GOT3 (cell line): ENCODE measurements around the gene LEMD1.
"Not testable (repeated sequence)": the region's sequence is repeated elsewhere in the genome, so short reads cannot be mapped to it uniquely, and the experiment has no call there.

ENCODE experiments used
- DNase-seq: peaks from one replicate; lab custom pipeline; 2025; ENCODE audit warnings: mixed read lengths; lab: John Stamatoyannopoulos, UW

The LEMD1 gene

DNA sequence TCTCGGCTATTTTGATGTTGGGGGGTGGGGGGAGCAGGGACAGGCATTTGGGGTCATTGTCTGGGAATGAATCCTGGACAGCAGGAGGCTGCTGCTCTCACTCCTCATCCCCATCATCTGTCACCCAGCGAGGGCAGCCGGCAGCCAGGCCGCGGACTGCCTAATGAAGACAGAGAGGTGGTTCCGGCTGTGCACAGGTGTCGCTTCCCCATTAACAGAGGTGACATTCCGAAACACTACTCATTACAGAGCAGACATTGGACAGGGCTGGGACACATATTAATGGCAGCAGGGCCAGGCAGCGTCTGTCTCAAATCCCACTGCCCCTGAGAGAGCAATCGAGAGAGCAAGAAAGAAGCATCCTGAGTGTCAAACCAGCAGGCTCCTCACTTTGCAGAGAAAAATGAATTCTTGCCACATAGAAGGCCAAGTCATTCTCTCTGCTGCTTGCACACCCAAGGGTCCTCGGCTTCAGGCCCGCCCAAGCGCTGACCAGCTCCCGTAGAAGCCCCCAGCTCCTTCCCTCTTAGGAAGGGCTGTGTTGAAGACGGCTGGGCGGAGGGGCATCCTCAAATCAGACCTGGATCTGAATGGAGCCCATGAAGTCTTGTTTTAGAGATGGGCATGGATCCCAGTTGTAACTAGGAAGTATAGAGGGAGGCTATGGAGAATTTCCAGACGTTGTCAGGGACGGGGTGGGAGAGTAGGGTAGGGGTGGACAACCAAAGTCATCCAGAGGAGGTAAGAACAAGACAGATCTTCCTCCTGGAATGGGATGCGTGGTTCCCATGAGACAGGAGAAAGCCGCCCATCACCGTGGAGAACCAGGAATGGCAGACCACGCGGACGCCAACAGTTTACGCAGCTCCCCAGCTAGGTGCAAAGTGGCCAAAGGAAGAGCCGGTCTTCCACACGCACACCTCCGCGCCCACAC lies 8.2 kb upstream of the LEMD1 start:
- no peak for DNase-seq

DNA sequence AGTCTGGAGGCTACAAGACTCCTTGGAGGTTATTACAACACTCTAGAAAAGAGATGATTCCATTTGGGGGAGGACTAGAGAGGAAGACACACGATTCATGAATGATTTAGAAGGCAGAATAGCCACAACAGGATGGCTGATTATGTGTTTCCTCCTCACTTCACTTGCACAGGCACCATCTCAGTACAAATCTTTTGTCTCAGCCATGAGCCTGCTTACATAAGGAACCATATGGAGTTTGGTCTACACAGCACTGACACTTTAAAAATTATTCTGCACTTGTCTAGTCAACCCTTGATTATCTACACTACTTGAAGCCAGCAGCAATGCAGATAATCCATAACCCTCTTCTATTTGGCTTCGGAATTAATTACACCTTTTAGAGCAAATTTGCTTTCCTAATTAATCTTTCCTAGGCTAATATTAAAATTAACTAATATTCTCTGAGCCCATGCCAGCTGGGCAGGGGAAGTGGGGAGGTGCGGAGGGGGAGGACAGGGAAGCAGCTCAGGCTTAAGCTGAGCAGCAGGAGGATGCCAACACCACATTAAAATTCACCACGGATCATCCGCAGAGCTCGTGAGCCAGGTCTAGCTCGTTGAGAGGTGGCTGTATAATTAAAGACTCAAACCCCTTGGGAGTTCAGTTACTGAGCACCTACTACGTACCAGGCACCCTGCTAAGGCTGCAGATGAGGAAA lies 3.2 kb upstream of the LEMD1 start:
- DNase-seq = no peak

DNA sequence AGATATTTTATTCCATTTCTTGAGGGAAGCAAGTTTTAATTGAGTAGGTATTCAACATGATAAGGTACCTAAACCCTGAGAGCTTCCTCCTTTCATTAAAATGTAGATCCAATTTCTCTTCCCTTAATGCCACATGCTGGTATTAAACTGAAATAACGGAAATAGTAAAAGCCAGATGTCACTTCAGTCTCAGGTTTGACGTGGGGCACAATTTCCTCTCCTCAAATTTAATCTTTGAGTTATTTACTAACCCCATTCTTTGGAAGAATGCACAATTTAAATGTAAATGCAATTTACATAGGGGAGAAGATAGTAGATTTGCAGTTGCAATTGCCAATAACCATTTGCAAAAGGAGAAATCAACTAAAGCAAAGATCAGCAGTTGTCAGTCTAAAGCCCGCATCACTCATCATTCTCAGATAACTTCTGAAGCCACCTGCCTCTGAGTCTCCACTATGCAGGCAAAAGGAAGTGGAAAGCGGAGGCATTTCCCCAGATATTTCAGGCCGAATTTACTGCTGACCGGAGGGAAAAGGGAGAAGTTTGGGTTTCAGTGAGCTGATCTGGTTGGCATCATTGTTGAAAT lies 2.1 kb upstream of the LEMD1 start:
- DNase-seq = no peak

DNA sequence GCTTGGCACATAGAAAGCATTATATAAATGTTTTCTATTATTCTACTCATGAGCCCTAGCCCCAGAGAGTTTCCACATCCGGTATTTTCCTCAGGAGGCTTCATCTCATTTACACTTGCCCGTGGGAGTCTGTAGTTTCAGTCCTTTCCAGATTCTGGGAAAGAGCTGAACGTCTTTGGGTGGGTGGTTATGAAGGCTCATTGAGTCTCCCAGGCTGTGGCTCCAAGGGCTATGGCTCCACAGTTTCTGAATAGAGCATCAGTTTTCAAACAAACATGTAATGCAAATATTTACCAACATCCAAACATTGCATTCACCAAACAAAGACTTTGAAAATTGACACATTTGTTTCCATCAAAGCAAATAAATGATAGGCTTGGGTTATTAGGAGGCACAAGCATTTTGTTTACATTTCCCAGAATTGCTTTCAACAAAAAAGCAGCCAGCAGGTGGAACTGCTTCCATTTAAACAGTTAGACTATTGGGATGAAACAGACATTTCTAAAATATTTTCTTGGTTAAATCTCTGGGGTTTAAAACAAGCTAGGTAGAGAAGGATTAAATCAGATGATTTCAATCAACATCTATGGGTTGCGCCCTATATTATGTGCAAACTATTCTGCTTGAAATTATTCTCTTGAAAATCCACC lies 1.3 kb upstream of the LEMD1 start:
- DNase-seq = no peak

DNA sequence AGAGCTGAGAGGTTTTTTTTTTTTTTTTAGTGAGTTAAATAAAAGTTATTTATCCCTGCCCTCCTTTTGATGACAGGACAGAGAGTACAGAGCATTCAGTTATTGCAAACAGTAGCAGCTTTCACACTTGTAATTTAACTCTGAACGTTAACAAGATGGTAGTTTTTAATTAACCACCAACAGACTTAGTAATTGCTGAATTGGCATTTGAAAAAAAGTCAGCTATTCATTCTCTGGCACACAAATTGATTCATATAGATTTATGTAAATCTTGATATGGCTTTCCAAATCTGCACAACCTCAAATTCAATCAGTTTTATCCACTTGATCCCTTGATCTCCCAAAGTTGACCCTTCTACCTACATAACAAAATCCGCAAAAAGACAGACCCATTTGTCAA lies 918 bp downstream of the LEMD1 start:
- no peak for DNase-seq

DNA sequence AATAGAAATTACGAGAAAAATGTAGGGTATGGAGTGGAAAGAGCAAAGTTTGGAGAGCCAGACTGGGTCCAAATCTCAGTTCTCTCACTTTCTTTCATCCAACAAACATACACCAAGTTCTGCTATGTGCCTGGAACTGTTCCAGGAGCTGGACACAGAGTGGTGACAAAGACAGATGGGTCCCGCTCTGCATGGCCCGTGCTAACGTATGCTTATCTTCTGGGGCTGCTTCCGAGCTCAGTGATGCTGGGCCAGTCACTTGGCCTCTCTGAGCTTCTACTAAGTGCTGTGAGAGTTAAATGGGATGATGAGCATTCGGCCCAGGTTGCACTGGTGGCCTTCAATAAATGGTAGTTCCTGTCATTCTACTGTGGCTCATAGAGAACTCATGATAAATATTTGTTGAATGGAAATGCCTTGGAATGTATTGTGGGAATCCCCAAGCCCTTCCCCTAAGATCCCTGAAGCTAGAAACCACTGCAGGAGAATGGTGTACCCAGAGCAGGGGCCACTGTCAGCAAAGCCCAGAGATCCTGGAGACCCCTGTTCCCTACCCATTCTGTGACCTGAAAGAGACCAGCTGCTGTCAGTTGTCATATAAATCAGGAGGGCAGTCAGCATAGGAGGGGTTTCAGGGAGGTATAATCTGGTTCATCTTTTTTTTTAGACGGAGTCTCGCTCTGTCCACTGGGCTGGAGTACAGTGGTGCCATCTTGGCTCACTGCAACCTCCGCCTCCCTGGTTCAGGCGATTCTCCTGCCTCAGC lies 3.8 kb downstream of the LEMD1 start:
- no peak for DNase-seq

DNA sequence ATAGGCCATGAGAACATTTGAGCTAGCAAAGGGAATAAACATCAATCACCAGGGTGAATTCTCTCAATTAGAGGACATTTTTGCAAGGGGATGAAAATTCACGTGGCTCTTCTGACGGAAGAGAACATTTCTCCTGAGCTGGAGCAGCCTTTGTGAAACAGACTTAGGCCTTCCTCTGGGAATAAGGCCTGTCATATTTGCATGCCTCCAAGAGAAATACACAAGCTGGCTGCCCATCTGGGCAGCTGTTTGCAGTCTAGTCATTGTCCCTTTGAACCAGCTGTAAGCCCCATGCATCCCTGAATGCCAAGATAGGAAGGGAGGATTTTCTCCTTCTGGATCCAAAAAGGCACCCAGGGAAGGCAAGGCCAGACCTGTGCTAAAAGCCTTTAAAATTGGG lies 5.5 kb downstream of the LEMD1 start:
- no peak for DNase-seq

DNA sequence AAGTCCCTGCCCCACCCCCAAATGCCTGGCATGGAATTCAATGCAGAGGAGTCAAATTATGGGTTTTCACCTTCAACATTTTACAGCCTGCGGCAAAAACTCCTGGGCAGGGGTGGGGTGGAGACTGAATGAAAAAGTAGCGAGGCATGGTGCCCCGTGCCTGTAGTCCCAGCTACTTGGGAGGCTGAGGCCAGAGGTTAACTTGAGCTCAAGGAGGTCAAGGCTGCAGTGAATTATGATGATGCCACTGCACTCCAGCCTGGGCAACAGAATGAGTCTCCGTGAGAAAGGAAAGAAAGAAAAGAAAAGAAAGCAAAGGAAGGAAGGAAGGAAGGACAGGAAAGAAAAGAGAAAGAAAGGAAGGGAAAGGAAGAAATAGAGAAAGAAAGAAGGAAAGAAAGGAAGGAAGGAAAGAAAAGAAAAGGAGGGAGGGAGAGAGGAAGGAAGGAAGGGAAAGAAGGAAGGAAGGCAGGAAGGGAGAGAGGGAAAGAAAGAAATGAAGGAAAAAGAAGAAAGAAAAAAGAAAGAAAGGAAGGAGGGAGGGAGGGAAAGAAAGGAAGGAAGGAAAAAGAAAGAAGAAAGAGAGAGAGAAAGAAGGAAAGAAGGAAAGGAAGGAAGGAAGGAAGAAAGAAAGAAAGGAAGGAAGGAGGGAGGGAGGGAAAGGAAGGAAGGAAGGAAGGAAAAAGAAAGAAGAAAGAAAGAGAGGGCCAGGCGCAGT lies 11.1 kb downstream of the LEMD1 start:
- DNase-seq = no peak

DNA sequence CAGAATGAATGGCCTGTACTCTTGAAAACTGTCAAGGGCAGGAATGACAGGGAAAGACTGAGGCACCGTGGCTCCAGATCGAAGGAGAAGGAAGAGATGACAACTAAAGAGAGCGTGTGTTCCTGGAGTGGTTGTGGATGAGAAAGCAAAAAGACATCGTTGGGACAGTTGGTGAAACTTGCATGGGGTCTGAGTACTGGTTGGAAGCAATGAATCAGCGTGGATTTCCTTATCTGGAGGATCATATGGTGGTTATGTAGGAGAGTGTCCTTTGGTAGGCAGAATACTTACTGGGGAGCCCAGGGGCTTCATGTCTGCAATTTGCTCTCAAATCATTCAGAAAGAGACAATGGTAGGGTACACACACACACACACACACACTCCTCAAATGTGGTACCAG lies 13.9 kb downstream of the LEMD1 start:
- no peak for DNase-seq

DNA sequence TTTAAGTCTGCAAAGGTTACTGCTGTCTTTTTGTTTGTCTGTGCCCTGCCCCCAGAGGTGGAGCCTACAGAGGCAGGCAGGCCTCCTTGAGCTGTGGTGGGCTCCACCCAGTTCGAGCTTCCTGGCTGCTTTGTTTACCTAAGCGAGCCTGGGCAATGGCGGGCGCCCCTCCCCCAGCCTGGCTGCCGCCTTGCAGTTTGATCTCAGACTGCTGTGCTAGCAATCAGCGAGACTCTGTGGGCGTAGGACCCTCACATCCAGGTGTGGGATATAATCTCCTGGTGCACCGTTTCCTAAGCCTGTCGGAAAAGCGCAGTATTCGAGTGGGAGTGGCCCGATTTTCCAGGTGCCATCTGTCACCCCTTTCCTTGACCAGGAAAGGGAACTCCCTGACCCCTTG lies 15.6 kb downstream of the LEMD1 start:
- not testable (repeated sequence) for DNase-seq

DNA sequence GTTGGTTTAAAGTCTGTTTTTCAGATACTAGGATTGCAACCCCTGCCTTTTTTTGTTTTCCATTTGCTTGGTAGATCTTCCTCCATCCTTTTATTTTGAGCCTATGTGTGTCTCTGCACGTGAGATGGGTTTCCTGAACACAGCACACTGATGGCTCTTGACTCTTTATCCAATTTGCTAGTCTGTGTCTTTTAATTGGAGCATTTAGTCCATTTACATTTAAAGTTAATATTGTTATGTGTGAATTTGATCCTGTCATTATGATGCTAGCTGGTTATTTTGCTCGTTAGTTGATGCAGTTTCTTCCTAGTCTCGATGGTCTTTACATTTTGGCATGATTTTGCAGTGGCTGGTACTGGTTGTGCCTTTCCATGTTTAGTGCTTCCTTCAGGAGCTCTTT lies 17.4 kb downstream of the LEMD1 start:
- not testable (repeated sequence) for DNase-seq

DNA sequence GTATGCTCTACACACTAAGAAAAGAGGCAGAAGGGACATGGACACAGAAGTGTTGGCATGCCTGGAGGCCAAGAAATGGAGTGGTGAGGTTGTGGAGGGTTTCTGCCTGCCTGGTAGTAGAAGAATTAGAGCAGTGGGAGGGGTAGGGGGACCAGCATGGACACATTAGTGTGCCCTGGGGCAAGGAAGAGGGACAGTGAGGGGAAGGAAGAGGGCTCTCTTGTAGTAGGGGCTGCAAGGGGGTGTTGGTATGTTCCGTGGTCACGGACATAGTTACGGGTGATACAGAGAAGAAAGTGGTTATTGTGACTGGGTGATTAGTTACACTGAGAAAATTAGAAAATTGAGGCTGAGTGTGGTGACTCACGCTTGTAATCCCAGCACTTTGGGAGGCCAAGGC lies 23.3 kb downstream of the LEMD1 start:
- DNase-seq = no peak

DNA sequence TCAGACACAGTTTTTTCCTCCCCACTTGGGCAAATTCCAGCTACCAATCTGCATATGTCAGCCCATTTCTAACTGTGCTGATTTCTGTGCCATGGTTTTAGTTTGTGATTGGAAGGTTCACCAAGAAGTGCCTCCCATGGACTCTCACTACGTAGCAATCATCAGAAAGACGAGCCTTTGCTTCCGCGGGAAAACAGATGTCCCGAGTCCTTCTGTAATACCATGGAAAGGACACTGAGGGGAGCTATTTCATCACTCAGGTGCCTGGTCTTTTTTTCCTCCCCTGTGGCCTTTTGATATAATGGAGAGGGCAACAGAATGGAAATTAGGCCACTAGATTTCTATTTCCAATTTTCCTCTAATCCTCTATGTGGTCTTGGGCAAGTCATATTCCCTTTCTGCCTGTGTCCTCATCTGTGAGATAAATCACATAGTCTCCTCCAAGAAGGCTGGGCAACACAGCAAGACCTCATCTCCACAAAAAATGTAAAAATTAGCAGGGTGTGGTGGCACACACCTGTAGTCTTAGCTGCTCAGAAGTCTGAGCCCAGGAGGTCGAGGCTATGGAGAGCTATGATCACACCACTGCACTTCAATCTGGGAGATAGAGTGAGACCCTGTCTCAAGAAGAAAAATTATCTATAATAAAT lies 24.8 kb downstream of the LEMD1 start:
- DNase-seq = no peak

DNA sequence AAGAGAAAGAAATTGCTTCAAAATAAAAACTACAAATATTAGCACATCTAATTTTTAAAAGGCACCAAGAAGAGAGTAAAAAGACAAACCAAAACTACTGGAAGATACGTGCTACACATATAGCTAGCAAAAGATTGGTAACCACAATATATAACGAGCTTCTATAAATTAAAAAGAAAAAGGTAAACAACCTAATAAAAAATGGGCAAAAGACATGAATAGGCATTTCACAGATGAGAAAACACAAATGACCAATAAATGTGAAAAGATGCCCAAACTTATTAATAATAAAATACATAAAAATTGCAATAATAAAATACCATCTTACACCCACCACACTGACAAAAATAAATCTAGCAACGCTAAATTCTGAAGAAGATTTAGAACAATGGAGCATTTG lies 26.2 kb downstream of the LEMD1 start:
- DNase-seq = no peak

DNA sequence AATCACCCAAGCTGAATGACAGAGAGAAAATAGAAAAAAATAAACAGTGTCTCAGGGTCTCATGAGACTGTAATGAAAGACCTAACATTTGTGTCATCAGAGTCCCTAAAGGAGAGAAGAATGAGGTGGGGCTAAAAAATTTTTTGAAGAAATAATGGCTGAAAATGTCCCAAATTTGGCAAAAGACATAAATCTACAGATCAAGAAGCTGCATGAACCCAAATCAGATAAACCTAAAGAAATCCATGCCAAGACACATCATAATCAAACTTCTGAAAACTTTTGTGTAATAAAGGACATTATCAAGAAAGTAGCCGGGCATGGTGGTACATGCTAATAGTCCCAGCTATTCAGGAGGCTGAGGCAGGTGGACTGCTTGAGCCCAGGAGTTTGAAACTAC lies 29.2 kb downstream of the LEMD1 start:
- no peak for DNase-seq

DNA sequence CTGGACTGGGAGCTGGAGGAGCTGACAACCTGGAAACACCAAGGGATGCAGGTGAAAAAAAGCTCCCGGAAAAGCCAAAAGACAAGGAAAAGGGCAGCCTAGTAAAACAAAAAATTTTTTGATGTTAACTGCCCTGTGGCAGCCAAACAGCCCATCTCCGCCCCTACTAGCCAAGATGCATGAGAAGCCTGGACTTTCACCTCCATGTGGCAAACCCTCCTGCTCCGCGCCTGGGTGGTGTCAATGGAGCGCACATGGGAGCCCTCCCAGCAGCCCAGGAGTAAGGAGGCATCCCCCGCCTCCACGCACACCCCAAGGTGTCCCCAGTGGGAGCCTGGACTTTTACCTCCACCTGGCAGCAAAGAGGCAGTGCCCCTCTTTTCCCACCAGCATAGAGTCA lies 30.5 kb downstream of the LEMD1 start:
- DNase-seq = no peak

DNA sequence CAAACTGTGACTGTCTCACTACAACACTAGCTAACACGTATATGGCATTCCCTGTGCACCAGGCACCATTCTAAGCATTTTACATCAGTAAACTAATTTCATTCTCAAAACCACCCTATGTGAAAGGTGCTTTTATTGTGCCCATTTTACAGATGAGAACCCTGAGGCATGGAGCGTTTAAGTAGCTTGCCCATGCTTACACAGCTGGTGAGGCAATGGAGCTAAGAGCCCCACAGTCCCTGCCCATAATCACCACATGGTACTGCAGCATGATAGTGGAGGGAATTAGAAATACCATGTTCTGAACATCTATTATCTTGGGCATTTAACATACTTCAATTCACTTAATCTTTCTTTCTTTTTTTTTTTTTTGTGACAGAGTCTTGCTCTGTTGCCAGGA lies 34.0 kb downstream of the LEMD1 start:
- no peak for DNase-seq

DNA sequence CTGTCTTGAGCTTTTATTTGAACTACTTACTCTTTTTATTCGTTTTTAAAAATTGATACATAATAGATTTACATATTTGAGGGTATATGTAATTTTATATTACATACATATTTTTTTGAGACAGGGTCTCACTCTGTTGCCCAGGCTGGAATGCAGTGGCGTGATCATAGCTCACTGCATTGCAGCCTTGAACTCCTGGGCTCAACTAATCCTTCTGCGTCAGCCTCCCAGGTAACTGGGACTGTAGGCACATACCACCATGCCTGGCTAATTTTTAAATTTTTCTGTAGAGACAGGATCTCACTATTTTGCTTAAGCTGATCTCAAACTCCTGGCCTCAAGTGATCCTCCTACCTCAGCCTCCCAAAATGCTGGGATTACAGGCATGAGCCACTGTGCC lies 38.9 kb downstream of the LEMD1 start:
- DNase-seq = not testable (repeated sequence)

DNA sequence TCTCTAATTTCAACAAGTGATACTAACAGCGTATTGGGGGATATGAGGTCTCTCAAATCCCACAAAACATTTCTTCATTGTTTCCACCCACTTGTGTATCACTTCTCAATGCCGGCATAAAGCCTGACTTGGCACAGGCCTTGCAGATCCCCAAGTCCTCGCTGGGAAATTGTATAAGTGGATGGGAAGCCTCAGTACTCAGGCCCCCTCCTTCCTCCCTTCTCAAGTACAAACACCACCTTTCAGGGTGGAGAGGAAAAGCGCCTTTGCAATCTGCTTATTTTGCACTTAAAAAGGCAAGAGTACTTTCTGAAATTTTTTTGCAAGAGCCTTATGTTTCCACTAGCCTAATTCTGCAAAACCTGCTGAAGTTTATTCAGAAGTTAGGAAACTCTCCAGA lies 39.3 kb downstream of the LEMD1 start:
- no peak for DNase-seq

DNA sequence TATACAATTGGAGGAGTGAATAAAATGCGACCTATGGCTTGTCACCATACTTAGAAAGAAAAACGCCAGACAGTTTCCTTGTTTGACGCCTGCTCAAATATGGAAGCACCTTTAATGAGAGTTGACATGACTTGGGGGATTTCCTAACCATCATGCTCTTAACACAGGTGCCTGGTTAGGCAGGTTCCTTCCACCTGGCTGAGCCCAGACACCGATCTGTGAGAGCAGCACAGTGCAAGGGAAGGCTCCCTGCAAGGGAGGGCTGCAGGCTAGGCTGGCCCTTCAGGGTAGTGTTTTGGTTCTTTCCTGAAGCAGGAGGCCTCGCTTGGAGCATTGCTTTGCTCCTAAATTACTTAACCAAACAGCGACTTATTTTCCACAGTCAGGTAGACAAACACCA lies 40.6 kb downstream of the LEMD1 start:
- DNase-seq = no peak

DNA sequence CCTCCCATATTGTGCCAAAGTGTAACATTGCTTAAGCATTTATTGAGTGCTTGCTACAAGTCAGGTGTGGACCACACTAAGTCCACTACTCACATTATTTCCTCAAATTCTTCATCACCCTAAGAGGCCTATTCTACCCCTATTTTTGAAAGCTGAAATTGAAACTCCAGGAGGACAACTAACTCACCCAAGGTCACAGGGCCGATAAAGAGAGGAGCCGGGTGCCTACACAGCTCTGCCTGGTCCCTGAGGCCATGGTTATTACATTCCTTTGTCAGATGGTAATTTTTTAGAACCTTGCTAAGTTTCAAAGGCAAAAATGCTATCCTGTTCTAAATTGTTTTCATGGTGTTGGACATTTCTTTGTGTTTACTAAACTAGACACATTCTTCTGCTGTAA lies 41.0 kb downstream of the LEMD1 start:
- no peak for DNase-seq
